ENCODE results near the gene NEAT1.

DNA sequence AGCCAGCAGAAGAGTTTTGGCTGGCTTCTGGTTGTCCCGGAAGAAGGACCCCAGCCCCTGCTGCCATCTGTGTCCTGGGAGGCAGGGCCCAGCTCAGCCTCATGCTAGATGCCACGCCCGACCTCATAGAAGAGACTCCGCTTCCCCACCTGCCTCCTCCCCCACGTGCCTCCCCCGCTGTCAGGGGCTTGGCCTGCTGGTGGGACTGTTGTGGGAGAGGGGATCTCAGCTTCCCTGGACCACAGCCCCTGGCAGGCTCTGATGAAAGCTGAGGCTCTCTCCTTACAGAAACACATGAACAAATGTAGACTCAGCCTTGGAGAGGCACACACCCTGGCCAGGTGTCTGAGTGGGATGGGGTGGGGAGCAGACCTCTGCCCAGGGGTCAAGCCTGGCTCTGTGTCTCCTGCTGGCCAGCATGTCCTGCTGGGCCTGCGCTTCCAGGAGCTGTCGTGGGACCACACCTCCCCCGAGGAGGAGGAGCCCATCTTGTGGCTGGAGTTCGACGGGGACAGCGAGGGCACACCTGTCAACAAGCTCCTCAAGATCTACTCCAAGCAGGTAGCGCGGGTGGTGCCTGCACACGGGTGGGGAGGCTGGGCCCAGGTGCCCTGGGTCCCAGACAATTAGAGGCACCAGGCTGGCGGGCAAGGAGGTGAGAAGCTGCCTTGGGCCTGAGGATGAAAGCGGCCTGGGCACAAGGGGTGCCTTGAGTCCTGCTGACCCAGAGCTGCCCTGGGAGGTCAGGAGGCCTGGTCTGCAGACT lies 22.1 kb upstream of the NEAT1 start:
- TF ChIP-seq, protein P1, sequence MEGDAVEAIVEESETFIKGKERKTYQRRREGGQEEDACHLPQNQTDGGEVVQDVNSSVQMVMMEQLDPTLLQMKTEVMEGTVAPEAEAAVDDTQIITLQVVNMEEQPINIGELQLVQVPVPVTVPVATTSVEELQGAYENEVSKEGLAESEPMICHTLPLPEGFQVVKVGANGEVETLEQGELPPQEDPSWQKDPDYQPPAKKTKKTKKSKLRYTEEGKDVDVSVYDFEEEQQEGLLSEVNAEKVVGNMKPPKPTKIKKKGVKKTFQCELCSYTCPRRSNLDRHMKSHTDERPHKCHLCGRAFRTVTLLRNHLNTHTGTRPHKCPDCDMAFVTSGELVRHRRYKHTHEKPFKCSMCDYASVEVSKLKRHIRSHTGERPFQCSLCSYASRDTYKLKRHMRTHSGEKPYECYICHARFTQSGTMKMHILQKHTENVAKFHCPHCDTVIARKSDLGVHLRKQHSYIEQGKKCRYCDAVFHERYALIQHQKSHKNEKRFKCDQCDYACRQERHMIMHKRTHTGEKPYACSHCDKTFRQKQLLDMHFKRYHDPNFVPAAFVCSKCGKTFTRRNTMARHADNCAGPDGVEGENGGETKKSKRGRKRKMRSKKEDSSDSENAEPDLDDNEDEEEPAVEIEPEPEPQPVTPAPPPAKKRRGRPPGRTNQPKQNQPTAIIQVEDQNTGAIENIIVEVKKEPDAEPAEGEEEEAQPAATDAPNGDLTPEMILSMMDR (IDR thresholded peaks at IDR 0.05 in 4 of 5, conservative IDR thresholded peaks at IDR 0.05 in 1 of 5), result no peak
- no peak for TF ChIP-seq POLR2A (IDR thresholded peaks at IDR 0.05)

Data from gastrocnemius medialis (tissue), 4 donors.